ENCODE data around the gene RERE. TPM values are rescaled to one million over a fixed set of nuclear protein-coding genes. Genes with fewer than 3 reads are reported as not detected.

RERE gene
- total and polyA plus RNA-seq, 2 experiments from 2014 or later, result 39.8 to 62.8 TPM

DNA sequence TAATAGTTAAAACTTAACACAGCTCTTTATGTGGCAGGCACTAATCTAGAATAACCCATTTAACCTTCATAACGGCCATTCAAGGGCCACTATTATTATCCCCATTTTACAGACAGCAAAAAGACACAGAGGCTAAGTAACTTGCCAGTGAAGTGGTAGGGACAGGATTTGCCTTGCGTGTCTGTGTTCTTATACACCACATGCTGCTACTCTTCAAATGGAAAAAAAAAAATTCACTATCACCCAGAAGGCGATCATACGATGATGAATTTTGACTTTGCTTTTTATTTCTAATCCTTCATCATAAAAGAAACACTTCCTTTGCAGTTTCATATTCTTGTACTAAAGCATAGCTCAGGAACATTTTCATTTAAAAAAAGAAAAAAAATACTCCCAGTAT, 65.5 kb downstream of the RERE start:
- H3K9me2 ChIP-seq (replicated peaks; ENCODE audit: insufficient read depth), result no peaks in the 10 kb centered on the region
- no peak overlapping the region for H3K4me3 ChIP-seq
- peaks cover 10% of the 10 kb centered on the region for H4K20me1 ChIP-seq (ENCODE audit: insufficient read depth, poor library complexity, severe bottlenecking)
- H2AFZ ChIP-seq, result no peak overlapping the region
- H3K4me1 ChIP-seq (ENCODE audit: insufficient read depth), result no peaks in the 10 kb centered on the region
- WGBS (ENCODE audit: low lambda C conversion rate, missing lambda C conversion rate), result 83% methylated on average over 4 of the region's 4 CpGs
- H3K27me3 ChIP-seq, result no peaks in the 10 kb centered on the region
- no peak for TF ChIP-seq EZH2 (IDR thresholded peaks at IDR 0.05; ENCODE audit: borderline replicate concordance)
- TF ChIP-seq EZH2phosphoT487 (IDR thresholded peaks at IDR 0.05; ENCODE audit: low read depth, severe bottlenecking, unreplicated experiment), result no peak
- H3K79me2 ChIP-seq, result peaks cover 90% of the 10 kb centered on the region
- H3K27ac ChIP-seq, result no peak overlapping the region
- no peaks in the 10 kb centered on the region for H3K36me3 ChIP-seq (replicated peaks; ENCODE audit: insufficient read depth, low read depth)
- no peak for DNase-seq (ENCODE audit: low spot score)
- no peaks in the 10 kb centered on the region for H3K9me3 ChIP-seq (ENCODE audit: low read depth)
- no peak overlapping the region for H3K4me2 ChIP-seq

DNA sequence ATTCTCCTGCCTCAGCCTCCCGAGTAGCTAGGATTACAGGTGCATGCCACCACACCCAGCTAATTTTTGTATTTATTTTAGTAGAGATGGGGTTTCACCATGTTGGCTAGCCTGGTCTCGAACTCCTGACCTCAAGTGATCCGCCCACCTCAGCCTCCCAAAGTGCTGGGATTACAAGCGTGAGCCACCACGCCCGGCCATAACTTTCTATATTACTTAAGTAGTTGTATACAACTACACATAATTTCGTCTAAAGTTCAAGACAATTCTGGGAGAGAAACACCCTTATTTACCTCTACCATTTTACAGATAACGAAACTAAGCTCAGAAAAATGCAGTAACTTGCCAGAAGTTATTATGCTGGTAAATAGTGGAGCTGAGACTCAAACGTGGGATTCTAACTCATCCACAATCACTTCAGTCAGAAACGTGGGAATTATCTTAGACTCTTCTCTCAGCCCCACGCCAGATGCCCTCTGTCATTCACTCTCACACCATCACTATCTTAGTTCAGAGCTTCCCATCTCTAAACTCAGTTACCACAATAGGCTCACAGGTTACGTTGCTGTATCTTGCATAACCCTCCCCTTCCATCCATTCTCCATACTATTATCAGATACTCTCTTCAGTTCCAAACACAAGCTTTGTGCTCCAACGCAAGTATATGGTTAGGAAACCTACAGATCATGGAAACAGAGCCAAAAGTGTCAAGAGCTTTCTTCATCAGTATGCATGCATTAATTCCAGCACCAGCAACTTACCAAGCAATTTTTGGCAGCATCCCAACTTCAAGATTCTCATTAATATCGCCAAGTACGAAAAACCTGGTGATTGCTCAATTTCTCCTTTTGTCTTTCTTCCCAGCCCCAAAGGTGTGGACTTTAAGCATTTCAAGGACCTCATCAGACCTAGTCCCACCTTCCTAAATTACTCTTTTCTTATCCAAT, 69.3 kb downstream of the RERE start:
- peaks cover 92% of the 10 kb centered on the region for H3K79me2 ChIP-seq
- 79% methylated on average over 15 of the region's 15 CpGs for WGBS (ENCODE audit: low lambda C conversion rate, missing lambda C conversion rate)
- no peak overlapping the region for H2AFZ ChIP-seq
- peaks cover 3% of the 10 kb centered on the region for H3K4me1 ChIP-seq (ENCODE audit: insufficient read depth)
- TF ChIP-seq, protein P1, sequence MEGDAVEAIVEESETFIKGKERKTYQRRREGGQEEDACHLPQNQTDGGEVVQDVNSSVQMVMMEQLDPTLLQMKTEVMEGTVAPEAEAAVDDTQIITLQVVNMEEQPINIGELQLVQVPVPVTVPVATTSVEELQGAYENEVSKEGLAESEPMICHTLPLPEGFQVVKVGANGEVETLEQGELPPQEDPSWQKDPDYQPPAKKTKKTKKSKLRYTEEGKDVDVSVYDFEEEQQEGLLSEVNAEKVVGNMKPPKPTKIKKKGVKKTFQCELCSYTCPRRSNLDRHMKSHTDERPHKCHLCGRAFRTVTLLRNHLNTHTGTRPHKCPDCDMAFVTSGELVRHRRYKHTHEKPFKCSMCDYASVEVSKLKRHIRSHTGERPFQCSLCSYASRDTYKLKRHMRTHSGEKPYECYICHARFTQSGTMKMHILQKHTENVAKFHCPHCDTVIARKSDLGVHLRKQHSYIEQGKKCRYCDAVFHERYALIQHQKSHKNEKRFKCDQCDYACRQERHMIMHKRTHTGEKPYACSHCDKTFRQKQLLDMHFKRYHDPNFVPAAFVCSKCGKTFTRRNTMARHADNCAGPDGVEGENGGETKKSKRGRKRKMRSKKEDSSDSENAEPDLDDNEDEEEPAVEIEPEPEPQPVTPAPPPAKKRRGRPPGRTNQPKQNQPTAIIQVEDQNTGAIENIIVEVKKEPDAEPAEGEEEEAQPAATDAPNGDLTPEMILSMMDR (IDR thresholded peaks at IDR 0.05; ENCODE audit: poor library complexity), result no peak
- TF ChIP-seq EZH2phosphoT487 (IDR thresholded peaks at IDR 0.05; ENCODE audit: low read depth, severe bottlenecking, unreplicated experiment) (no peak), EZH2 (IDR thresholded peaks at IDR 0.05; ENCODE audit: borderline replicate concordance) (no peak)
- peaks cover 6% of the 10 kb centered on the region for H4K20me1 ChIP-seq (ENCODE audit: insufficient read depth, poor library complexity, severe bottlenecking)
- no peak overlapping the region for H3K4me2 ChIP-seq
- H3K27ac ChIP-seq, result no peak overlapping the region
- DNase-seq (ENCODE audit: low spot score), result no peak
- no peaks in the 10 kb centered on the region for H3K27me3 ChIP-seq
- H3K4me3 ChIP-seq, result no peak overlapping the region
- H3K9me3 ChIP-seq (ENCODE audit: low read depth), result no peaks in the 10 kb centered on the region
- H3K9me2 ChIP-seq (replicated peaks; ENCODE audit: insufficient read depth), result no peaks in the 10 kb centered on the region
- H3K36me3 ChIP-seq (replicated peaks; ENCODE audit: insufficient read depth, low read depth), result no peaks in the 10 kb centered on the region

DNA sequence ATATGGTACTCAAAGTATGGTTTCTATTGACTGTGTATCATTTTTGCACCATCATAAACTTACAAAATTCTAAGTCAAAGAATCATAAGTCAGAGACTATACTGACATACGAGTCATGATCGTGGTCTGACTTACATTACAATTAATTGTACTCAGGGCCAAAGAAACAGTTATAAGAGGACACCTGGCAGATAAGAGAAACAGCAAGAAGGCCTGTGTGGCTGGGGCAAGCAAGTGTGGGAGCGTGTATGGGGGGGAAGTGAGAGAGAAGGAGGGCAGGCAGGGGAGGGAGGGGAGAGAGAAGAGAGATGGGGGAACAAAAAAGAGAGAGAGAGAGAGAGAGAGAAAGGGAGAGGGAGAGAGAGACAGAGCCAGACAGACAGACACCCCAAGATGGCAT, 70.9 kb downstream of the RERE start:
- H3K9me3 ChIP-seq (ENCODE audit: low read depth), result no peaks in the 10 kb centered on the region
- peaks cover 93% of the 10 kb centered on the region for H3K79me2 ChIP-seq
- no peak overlapping the region for H3K4me2 ChIP-seq
- WGBS (ENCODE audit: low lambda C conversion rate, missing lambda C conversion rate), result 94% methylated on average over 3 of the region's 3 CpGs
- H3K4me1 ChIP-seq (ENCODE audit: insufficient read depth), result peaks cover 3% of the 10 kb centered on the region
- DNase-seq (ENCODE audit: low spot score), result no peak
- TF ChIP-seq, protein P1 (IDR thresholded peaks at IDR 0.05; ENCODE audit: poor library complexity), result no peak
- no peak for TF ChIP-seq EZH2 (IDR thresholded peaks at IDR 0.05; ENCODE audit: borderline replicate concordance)
- TF ChIP-seq EZH2phosphoT487 (IDR thresholded peaks at IDR 0.05; ENCODE audit: low read depth, severe bottlenecking, unreplicated experiment), result no peak
- no peak overlapping the region for H2AFZ ChIP-seq
- H3K9me2 ChIP-seq (replicated peaks; ENCODE audit: insufficient read depth), result no peaks in the 10 kb centered on the region
- H3K27me3 ChIP-seq, result no peaks in the 10 kb centered on the region
- no peak overlapping the region for H3K4me3 ChIP-seq
- no peaks in the 10 kb centered on the region for H3K36me3 ChIP-seq (replicated peaks; ENCODE audit: insufficient read depth, low read depth)
- peaks cover 6% of the 10 kb centered on the region for H4K20me1 ChIP-seq (ENCODE audit: insufficient read depth, poor library complexity, severe bottlenecking)
- H3K27ac ChIP-seq, result no peak overlapping the region

DNA sequence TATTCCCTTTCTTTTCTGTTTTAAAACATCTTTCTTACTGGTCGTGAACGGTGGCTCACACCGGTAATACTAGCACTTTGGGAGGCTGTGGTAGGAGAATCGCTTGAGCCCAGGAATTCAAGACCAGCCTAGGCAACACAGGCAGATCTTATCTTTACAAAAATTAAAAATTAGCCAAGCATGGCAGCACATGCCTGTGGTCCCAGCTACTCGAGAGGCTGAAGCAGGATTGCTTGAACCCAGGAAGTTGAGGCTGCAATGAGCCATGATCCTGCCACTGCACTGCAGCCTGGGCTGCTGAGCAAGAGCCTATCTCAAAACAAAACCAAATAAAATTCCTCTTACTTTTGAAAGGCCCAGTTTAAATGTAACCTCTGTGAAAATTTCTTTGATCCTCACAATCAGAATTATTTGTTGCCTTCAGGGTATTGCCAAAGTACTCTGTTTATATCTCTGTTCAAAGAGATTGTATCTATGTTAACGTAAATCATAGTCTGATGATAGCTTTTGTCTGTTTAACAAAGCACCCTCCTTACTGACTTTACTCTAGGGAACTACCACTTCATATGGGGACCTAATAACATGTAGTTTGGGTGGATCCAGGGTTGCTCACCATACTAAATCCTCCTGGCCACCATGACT, 71.6 kb downstream of the RERE start:
- no peak for DNase-seq (ENCODE audit: low spot score)
- no peak overlapping the region for H3K27ac ChIP-seq
- H3K9me2 ChIP-seq (replicated peaks; ENCODE audit: insufficient read depth), result no peaks in the 10 kb centered on the region
- H3K79me2 ChIP-seq, result peaks cover 93% of the 10 kb centered on the region
- peaks cover 3% of the 10 kb centered on the region for H3K4me1 ChIP-seq (ENCODE audit: insufficient read depth)
- H3K36me3 ChIP-seq (replicated peaks; ENCODE audit: insufficient read depth, low read depth), result no peaks in the 10 kb centered on the region
- peaks cover 6% of the 10 kb centered on the region for H4K20me1 ChIP-seq (ENCODE audit: insufficient read depth, poor library complexity, severe bottlenecking)
- H3K4me2 ChIP-seq, result no peak overlapping the region
- no peak overlapping the region for H3K4me3 ChIP-seq
- TF ChIP-seq EZH2 (IDR thresholded peaks at IDR 0.05; ENCODE audit: borderline replicate concordance), result no peak
- no peak for TF ChIP-seq EZH2phosphoT487 (IDR thresholded peaks at IDR 0.05; ENCODE audit: low read depth, severe bottlenecking, unreplicated experiment)
- TF ChIP-seq, protein P1 (IDR thresholded peaks at IDR 0.05; ENCODE audit: poor library complexity), result no peak
- H2AFZ ChIP-seq, result no peak overlapping the region
- WGBS (ENCODE audit: low lambda C conversion rate, missing lambda C conversion rate), result 53% methylated on average over 6 of the region's 6 CpGs
- H3K27me3 ChIP-seq, result no peaks in the 10 kb centered on the region
- H3K9me3 ChIP-seq (ENCODE audit: low read depth), result no peaks in the 10 kb centered on the region

Data from hepatocyte (in vitro differentiated cells).